SK-N-SH treated with all-trans-retinoic acid at 6 μM for 48 hours (cell line): ENCODE measurements around the gene FDXACB1.

Experiments
- ATAC-seq: fragments of 200-7000 bp; cut with Tn5 transposase; 3 replicates; pipeline ENCODE4 v1.9.1; 2020; ENCODE audit warnings: mild to moderate bottlenecking, moderate library complexity
- CREB5 ChIP-seq: fragments of 250-450 bp; sonication (Bioruptor Pico); IDR thresholded peaks from 2 replicates; pipeline ENCODE4 v1.5.1; 2020; ENCODE audit warnings: low read depth, mild to moderate bottlenecking, moderate library complexity
- CSDC2 ChIP-seq: fragments of 250-450 bp; sonication (Bioruptor Pico); IDR thresholded peaks from 2 replicates; pipeline ENCODE4 v1.5.0; 2020; ENCODE audit warnings: mild to moderate bottlenecking, moderate library complexity
- CSRNP3 ChIP-seq: fragments of 250-450 bp; sonication (Bioruptor Pico); IDR thresholded peaks from 2 replicates; pipeline ENCODE4 v1.5.1; 2021; ENCODE audit warnings: mild to moderate bottlenecking, moderate library complexity
- OSR1 ChIP-seq: fragments of 250-450 bp; sonication (Bioruptor Pico); IDR thresholded peaks from 2 replicates; pipeline ENCODE4 v1.8.0; 2022; ENCODE audit warnings: moderate library complexity, mild to moderate bottlenecking, inconsistent platforms
- TCF4 ChIP-seq: fragments of 250-450 bp; sonication (Bioruptor Pico); IDR thresholded peaks from 2 replicates; pipeline ENCODE4 v1.8.0; 2021; ENCODE audit warnings: mild to moderate bottlenecking, moderate library complexity, borderline replicate concordance
- ZC3H10 ChIP-seq: fragments of 250-450 bp; sonication (Bioruptor Pico); IDR thresholded peaks from 2 replicates; pipeline ENCODE4 v1.5.1; 2021; ENCODE audit warnings: mild to moderate bottlenecking, moderate library complexity
- ZFP30 ChIP-seq: fragments of 450-650 bp; formaldehyde crosslinking; IDR thresholded peaks from 2 replicates; pipeline ENCODE4 v1.5.0; 2022; ENCODE audit warnings: mild to moderate bottlenecking, moderate library complexity
- ZNF70 ChIP-seq: fragments of 450-650 bp; formaldehyde crosslinking; IDR thresholded peaks from 2 replicates; pipeline ENCODE4 v1.5.0; 2020; ENCODE audit warnings: mild to moderate bottlenecking, moderate library complexity
- TF ChIP-seq, protein P1 (sequence below): fragments of 250-450 bp; sonication (Bioruptor Pico); IDR thresholded peaks from 2 replicates; pipeline ENCODE4 v1.8.0; 2021; ENCODE audit warnings: low read depth, mild to moderate bottlenecking, moderate library complexity, borderline replicate concordance

Gene FDXACB1

GRCh38 chr11:111829185-111829968 lies 49.6 kb downstream of the FDXACB1 start:
- no peak for ATAC-seq
- TF ChIP-seq ZC3H10 (CRISPR knock-in tag) (no peak), CSDC2 (CRISPR knock-in tag) (no peak), ZFP30 (CRISPR knock-in tag) (no peak), TCF4 (CRISPR knock-in tag) (no peak), CSRNP3 (no peak), OSR1 (no peak)

DNA sequence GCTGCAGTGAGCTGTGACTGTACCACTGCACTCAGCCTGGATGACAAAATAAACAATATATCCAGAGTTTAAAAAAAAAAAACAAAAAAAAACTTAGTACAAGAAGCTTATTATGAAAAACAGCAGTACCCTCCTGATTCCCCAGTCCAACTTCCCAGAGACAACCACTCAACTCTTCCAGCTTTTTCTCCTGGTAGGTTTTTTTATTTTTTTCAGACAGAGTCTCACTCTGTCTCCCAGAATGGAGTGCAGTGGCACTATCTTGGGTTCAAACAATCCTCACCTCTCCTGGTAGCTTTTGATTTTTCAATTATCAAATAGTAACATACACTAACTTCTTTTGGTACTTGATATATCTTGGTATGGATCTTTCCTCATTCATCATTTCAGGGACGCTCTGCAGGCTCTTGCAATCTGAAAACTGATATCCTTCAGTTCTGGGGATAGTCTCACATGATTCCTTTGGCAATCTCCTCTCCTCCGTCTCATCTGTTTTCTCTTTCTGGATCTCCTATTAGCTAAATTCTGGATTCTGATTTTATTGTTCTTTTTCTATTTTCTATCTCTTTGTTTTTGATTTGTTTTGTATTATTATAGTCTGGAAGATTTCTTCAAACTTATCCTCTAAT lies 52.5 kb downstream of the FDXACB1 start:
- TF ChIP-seq CREB5 (CRISPR knock-in tag) (no peak), ZNF70 (CRISPR knock-in tag) (0 out of 2 replicates have a peak, but pooled peaks have one; percentile 44)
- TF ChIP-seq, protein P1, sequence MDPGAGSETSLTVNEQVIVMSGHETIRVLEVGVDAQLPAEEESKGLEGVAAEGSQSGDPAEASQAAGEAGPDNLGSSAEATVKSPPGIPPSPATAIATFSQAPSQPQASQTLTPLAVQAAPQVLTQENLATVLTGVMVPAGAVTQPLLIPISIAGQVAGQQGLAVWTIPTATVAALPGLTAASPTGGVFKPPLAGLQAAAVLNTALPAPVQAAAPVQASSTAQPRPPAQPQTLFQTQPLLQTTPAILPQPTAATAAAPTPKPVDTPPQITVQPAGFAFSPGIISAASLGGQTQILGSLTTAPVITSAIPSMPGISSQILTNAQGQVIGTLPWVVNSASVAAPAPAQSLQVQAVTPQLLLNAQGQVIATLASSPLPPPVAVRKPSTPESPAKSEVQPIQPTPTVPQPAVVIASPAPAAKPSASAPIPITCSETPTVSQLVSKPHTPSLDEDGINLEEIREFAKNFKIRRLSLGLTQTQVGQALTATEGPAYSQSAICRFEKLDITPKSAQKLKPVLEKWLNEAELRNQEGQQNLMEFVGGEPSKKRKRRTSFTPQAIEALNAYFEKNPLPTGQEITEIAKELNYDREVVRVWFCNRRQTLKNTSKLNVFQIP (CRISPR knock-in tag) = no peak
- ATAC-seq = peak; percentile 69; the same call in 2 of the 3 replicates
